ENCODE data around the gene CASP9.

CASP9 gene

DNA sequence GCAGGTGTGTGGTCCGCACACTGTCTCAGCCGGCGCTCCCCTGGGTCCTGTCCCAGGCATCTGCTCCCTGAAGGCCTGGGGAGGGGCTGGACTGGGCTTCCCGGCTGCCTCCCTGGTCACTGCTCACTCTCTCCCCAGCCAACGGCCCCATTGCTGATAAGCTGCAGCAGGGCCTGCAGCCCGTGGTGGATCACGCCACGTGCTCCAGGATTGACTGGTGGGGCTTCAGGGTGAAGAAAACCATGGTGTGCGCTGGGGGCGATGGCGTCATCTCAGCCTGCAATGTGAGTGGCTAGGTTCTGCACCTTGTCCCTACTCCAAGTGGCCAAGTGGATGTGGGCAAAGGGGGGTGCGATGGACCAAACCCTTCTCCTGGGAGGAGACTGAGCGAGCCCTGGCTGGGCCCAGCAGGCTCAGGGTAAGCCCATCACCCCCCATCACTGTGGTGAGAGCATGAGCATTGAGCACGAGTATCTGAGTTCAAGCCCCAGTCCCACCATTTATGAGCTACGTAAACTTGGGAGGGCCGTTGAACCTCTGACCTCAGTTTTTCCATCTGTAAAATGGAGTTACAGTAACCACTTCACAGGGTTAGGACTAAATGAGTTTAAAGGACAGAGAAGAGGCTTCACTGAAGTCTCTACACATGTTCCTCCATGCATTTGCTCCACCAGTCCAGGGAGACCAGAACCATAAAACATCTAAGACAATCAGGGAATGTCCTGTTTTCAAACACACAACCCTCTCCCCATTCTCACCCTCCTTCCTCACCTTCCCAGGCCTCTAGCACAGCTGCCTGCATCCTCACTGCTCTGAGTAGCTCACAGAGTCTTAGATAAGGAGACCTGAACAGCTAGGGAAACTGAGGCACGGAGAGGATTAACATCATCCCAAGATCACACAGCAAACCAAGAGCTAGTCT, 79.3 kb downstream of the CASP9 start:
- no peak for DNase-seq

- DNase-seq = no peak
These were observed 80.7 kb downstream of the CASP9 start for GRCh38 chr1:15443281-15443680.

DNA sequence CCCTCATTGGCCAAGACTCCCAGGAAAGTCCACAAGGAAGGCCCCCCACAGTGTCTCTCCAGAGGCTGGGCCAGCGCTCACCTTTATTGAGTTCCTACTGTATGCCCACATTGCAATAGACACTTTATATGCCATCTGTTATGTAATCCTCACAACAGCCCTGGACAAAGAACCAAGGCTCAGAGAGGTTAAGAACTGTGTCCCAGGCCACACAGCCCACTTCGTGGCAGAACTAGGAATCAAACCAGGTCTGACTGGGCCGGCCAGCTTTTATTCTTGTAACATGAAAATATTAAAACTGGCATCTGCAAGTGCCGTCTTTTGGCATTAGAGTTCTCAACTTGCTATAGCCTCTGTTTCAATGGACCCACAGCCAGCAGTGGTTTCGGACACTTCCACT, 81.3 kb downstream of the CASP9 start:
- no peak for DNase-seq

- DNase-seq = no peak
These were observed 81.9 kb downstream of the CASP9 start for GRCh38 chr1:15442119-15442518.
